HepG2 (cell line): ENCODE data around the gene ZNF440.

Source experiments
- CTCF ChIP-seq: sonication (generic); formaldehyde crosslinking; IDR thresholded peaks from 2 replicates; pipeline ENCODE4 v1.5.0; 2020; ENCODE audit warnings: mild to moderate bottlenecking, missing genetic modification reagents, moderate library complexity
- LBX2 ChIP-seq: sonication (generic); formaldehyde crosslinking; IDR thresholded peaks from 2 replicates; pipeline ENCODE4 v1.5.0; 2020; ENCODE audit warnings: missing genetic modification reagents, mild to moderate bottlenecking, borderline replicate concordance
- RBM39 ChIP-seq: fragments of 200-400 bp; formaldehyde crosslinking; IDR thresholded peaks from one replicate; pipeline ENCODE4 v1.6.1; 2018; ENCODE audit warnings: antibody characterized with exemption, mild to moderate bottlenecking, low read depth, low read length; ENCODE audit not compliant: poor library complexity, severe bottlenecking
- SP2 ChIP-seq: sonication (generic); formaldehyde crosslinking; IDR thresholded peaks from 2 replicates; pipeline ENCODE4 v1.5.1; 2020; ENCODE audit warnings: mild to moderate bottlenecking, missing genetic modification reagents
- TAF1 ChIP-seq: sonication (generic); formaldehyde crosslinking; IDR thresholded peaks from 2 replicates; pipeline ENCODE4 v1.4.0; 2020; ENCODE audit warnings: missing genetic modification reagents

GRCh38 chr19:11766597-11767591, 47.2 kb upstream of the ZNF440 start, which contains the start of gene ZNF441:
- TF ChIP-seq TAF1 (CRISPR knock-in tag), result peak; percentile 79
- TF ChIP-seq SP2 (CRISPR knock-in tag), result peak; percentile 82
- no peak for TF ChIP-seq LBX2 (CRISPR knock-in tag)
- TF ChIP-seq CTCF (CRISPR knock-in tag), result no peak
- TF ChIP-seq RBM39, result peak; percentile 64
